Stimulated activated CD8-positive, alpha-beta memory T cell treated with anti-CD3 and anti-CD28 coated beads, Interleukin-4, amount 100 ng/mL, for 48 hours (primary cell): ENCODE data around the gene RGS16.

Source experiments
- DNase-seq: peaks from one replicate; pipeline ENCODE4 v3.0.0-alpha.2; 2020

RGS16 gene

DNA sequence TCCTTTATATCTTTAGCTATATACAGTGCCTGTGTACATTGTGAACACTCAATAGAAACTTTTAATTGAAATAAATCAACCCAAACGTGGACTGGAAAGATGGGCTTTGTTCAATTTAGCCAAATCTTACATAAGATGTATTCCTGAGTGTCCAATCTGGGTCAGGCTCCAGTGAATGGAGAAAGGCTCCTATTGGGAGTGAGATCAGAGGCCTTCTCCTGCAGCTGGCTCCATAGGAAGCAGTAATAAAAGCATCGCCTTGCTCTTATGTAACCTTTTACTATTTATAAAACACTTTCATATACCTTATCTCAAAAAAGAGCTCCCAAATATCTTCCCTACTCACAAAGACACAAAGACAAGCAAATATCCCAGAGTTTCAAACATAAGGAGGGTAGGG lies 24.9 kb upstream of the RGS16 start:
- no peak for DNase-seq

GRCh38 chr1:182628657-182629056 lies 24.5 kb upstream of the RGS16 start:
- DNase-seq = no peak

- DNase-seq = no peak
Measured at GRCh38 chr1:182627622-182628021, 23.4 kb upstream of the RGS16 start.

DNA sequence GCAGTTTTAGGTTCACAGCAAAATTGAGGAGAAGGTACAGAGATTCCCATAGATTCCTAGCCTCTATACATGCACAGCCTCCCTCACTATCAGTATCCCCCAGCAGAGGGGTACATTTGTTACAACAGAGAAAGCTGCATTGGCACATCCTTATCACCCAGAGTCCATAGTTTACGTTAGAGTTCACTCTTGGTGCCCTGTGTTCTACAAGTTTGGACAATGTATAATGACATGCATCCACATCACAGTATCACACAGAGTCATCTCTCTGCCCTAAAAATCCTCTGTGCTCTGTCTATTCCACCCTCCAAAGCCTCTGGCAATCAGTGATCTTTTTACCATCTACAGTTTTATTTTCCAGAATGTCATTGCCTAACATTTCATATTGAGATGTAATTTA lies 22.3 kb upstream of the RGS16 start:
- no peak for DNase-seq

DNA sequence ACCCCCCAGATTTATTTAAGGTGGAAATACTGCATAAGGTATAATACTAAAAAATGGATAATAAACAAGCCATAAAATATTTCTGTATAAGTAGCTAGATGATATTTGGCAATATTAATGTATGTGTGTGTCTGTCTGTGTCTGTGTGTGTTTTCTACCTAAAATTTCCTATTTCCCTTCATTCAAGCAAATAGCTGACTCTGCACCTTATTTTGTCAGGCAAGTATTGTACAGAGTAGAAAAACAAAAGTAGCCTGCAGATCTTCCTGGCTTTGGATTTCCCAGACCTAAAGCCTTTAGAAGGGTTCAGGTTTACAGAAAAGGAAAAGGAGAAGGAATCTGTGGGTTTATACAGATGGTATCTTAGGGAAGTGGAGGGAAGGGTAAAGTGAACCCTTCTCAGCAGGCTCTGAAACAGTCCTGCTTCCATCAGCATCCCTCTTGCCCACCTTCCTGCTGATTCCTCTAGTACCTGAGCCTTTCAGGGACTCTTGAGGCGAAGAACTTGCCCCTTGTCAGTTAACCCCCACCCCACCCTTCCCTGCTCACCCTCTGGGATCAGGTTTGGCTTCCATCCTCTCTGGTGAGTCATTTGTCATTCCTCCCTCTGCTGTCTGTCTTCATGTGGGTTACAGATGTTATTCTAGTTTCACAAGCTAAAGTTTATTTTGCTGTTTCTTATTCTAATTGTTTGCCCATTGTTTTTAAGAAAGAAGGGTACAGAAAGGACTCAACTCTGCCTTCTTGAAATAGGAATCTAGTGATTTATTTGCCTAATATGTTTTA lies 21.7 kb upstream of the RGS16 start:
- DNase-seq = no peak

DNA sequence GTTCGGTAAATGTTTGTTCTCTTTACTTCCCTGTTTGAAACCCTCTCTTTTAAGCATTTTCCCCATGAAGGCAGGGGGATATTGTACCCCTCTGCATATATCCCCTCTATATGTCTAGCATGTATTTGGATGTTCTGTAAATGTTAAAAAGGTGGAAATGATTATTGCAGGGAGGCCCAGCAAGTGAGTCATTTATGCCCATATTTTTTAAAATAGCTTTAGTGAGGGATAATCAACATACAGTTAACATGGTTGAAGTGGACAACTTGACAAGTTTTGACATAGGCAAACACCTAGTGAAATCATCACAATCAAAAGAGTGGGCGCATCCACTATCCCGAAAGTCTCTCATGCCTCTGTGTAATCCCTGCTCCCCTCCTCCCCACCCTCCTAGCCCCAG lies 20.8 kb upstream of the RGS16 start:
- no peak for DNase-seq

- DNase-seq = no peak
Measured at GRCh38 chr1:182624577-182624976, 20.4 kb upstream of the RGS16 start.

- DNase-seq = no peak
Measured at GRCh38 chr1:182622901-182623528, 18.8 kb upstream of the RGS16 start.

- no peak for DNase-seq
Measured at GRCh38 chr1:182621906-182622305, 17.7 kb upstream of the RGS16 start.

- DNase-seq = no peak
Measured at GRCh38 chr1:182620924-182621585, 16.9 kb upstream of the RGS16 start.

GRCh38 chr1:182617734-182618351 lies 13.7 kb upstream of the RGS16 start:
- DNase-seq = no peak

- DNase-seq = no peak
Measured at GRCh38 chr1:182617014-182617429, 12.8 kb upstream of the RGS16 start.

- DNase-seq = peak; percentile 88
Measured at GRCh38 chr1:182616130-182617013, 12.2 kb upstream of the RGS16 start.

- peak; percentile 73 for DNase-seq
Measured at GRCh38 chr1:182615468-182616129, 11.4 kb upstream of the RGS16 start.

GRCh38 chr1:182614796-182615454 lies 10.7 kb upstream of the RGS16 start:
- peak; percentile 71 for DNase-seq

- peak; percentile 23 for DNase-seq
Measured at GRCh38 chr1:182611787-182612186, 7.6 kb upstream of the RGS16 start.

- peak; percentile 25 for DNase-seq
Measured at GRCh38 chr1:182611326-182611725, 7.1 kb upstream of the RGS16 start.

- peak; percentile 21 for DNase-seq
Measured at GRCh38 chr1:182610606-182611194, 6.5 kb upstream of the RGS16 start.

DNA sequence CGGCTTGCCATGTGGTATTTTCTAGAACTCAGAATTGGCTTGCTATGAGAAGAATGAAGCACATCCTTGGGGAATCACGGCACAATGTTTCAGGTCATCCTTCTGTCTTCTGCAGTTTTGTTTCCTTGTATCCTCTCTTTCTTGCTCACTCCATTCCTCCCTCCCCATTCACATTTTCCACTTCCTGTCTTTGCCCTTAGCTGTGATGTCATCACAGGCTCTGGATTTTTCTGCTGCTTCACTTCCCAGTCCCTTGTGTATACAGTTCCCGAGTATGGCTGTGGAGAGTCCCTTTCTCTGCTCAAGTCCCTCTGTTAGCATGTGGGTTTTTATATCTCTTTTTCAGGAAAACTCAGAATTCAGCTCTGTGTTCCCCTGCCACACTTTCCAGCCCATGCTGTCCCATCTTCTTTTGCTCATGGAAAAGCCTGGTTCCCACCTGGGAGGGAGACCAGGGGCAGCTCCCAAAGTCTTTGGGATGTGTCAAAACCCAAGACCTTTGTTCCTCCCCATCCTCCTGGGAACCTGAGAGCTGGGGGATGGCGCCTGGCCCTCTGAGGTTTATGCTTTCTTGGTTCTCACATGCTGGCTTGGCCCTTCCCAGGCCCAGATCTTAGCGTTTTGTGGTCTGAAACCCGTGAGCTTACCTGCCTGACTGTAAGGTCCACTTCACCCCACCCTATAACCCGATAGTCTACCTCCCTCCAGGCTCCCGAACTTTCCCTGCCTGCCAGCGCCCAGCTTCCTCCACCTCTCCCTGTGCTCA lies 4.8 kb upstream of the RGS16 start:
- DNase-seq = peak; percentile 17

- DNase-seq = peak; percentile 20
Measured at GRCh38 chr1:182608236-182608635, 4.0 kb upstream of the RGS16 start.
